Measurements from ENCODE around the gene XYLT1. TPM values are rescaled to one million over a fixed set of nuclear protein-coding genes. Genes with fewer than 3 reads are reported as not detected.

Gene XYLT1
- total RNA-seq, 1 experiment from 2014 or later: 12.5 TPM

GRCh38 chr16:17380613-17381012 is 90.1 kb downstream of the XYLT1 start:
- H3K4me1 Mint-ChIP-seq (ENCODE audit: low read depth, unreplicated experiment): peaks cover 7% of the 10 kb centered on the region
- H3K9me3 Mint-ChIP-seq (ENCODE audit: unreplicated experiment): no peaks in the 10 kb centered on the region
- H3K27me3 Mint-ChIP-seq (ENCODE audit: insufficient read depth, unreplicated experiment): no peaks in the 10 kb centered on the region
- CTCF ChIA-PET: no interaction called here
- Histone ChIP-seq H3K36me3 (ENCODE audit: control insufficient read depth, insufficient read depth, low read length) (no peaks in the 10 kb centered on the region), H3K27me3 (replicated peaks; ENCODE audit: control insufficient read depth, insufficient read depth, low read length) (no peaks in the 10 kb centered on the region), H3K9me3 (no peaks in the 10 kb centered on the region), H3K4me3 (ENCODE audit: low read depth, low read length) (no peak overlapping the region), H3K4me1 (no peaks in the 10 kb centered on the region)
- TF ChIP-seq, protein P1, sequence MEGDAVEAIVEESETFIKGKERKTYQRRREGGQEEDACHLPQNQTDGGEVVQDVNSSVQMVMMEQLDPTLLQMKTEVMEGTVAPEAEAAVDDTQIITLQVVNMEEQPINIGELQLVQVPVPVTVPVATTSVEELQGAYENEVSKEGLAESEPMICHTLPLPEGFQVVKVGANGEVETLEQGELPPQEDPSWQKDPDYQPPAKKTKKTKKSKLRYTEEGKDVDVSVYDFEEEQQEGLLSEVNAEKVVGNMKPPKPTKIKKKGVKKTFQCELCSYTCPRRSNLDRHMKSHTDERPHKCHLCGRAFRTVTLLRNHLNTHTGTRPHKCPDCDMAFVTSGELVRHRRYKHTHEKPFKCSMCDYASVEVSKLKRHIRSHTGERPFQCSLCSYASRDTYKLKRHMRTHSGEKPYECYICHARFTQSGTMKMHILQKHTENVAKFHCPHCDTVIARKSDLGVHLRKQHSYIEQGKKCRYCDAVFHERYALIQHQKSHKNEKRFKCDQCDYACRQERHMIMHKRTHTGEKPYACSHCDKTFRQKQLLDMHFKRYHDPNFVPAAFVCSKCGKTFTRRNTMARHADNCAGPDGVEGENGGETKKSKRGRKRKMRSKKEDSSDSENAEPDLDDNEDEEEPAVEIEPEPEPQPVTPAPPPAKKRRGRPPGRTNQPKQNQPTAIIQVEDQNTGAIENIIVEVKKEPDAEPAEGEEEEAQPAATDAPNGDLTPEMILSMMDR (IDR thresholded peaks at IDR 0.05; ENCODE audit: insufficient read depth in 1 of 2, low read depth in 1 of 2, low read length in 1 of 2, severe bottlenecking in 1 of 2, unreplicated experiment in 1 of 2): no peak
- no peak overlapping the region for H3K4me3 Mint-ChIP-seq (ENCODE audit: unreplicated experiment)
- intact Hi-C loops (cut with micrococcal nuclease; ENCODE audit: unreplicated experiment): loop anchor here (10.0 kb wide), 1 partner anchor 84 kb away; no protein-coding TSS in a partner anchor
- peaks cover 6% of the 10 kb centered on the region for H3K36me3 Mint-ChIP-seq (ENCODE audit: insufficient read depth, unreplicated experiment)
- no TSS peak for BruUV-seq (replicated peaks)
- POLR2A ChIA-PET: no interaction called here
- no peak overlapping the region for H3K27ac Mint-ChIP-seq (ENCODE audit: unreplicated experiment)
- no peak for DNase-seq

DNA sequence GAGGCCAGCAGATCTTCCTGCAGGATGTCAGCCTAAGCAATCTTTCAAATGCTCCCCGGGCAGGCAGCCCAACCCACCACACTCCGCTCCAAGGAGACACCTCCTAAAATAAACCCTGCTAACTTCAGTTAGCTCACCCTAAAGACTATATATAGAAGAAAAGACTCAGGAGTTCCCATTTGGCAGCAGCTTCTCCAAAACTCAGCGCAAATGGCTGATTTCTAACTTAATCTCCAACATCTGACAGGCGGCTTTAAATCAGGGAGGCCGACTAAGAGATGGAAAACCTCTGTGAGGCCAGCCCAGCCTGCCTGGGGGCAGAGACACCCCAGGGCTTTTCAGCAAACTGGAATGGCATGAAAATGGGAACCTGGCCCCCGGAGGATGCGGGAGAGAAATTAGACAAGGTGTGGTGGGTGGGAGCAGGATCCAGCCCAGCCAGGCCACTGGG is 91.6 kb downstream of the XYLT1 start:
- Histone ChIP-seq H3K9me3 (no peaks in the 10 kb centered on the region), H3K27me3 (replicated peaks; ENCODE audit: control insufficient read depth, insufficient read depth, low read length) (no peaks in the 10 kb centered on the region), H3K36me3 (ENCODE audit: control insufficient read depth, insufficient read depth, low read length) (no peaks in the 10 kb centered on the region), H3K4me1 (no peaks in the 10 kb centered on the region), H3K4me3 (ENCODE audit: low read depth, low read length) (no peak overlapping the region)
- TF ChIP-seq, protein P1 (IDR thresholded peaks at IDR 0.05; ENCODE audit: insufficient read depth in 1 of 2, low read depth in 1 of 2, low read length in 1 of 2, severe bottlenecking in 1 of 2, unreplicated experiment in 1 of 2): no peak
- ChIA-PET CTCF (no interaction called here), POLR2A (no interaction called here)
- no peak overlapping the region for H3K27ac Mint-ChIP-seq (ENCODE audit: unreplicated experiment)
- BruUV-seq (replicated peaks): no TSS peak
- peaks cover 7% of the 10 kb centered on the region for H3K4me1 Mint-ChIP-seq (ENCODE audit: low read depth, unreplicated experiment)
- H3K27me3 Mint-ChIP-seq (ENCODE audit: insufficient read depth, unreplicated experiment): no peaks in the 10 kb centered on the region
- no peak overlapping the region for H3K4me3 Mint-ChIP-seq (ENCODE audit: unreplicated experiment)
- peaks cover 6% of the 10 kb centered on the region for H3K36me3 Mint-ChIP-seq (ENCODE audit: insufficient read depth, unreplicated experiment)
- no peaks in the 10 kb centered on the region for H3K9me3 Mint-ChIP-seq (ENCODE audit: unreplicated experiment)
- no peak for DNase-seq
- intact Hi-C loops (cut with micrococcal nuclease; ENCODE audit: unreplicated experiment): no loop called here

DNA sequence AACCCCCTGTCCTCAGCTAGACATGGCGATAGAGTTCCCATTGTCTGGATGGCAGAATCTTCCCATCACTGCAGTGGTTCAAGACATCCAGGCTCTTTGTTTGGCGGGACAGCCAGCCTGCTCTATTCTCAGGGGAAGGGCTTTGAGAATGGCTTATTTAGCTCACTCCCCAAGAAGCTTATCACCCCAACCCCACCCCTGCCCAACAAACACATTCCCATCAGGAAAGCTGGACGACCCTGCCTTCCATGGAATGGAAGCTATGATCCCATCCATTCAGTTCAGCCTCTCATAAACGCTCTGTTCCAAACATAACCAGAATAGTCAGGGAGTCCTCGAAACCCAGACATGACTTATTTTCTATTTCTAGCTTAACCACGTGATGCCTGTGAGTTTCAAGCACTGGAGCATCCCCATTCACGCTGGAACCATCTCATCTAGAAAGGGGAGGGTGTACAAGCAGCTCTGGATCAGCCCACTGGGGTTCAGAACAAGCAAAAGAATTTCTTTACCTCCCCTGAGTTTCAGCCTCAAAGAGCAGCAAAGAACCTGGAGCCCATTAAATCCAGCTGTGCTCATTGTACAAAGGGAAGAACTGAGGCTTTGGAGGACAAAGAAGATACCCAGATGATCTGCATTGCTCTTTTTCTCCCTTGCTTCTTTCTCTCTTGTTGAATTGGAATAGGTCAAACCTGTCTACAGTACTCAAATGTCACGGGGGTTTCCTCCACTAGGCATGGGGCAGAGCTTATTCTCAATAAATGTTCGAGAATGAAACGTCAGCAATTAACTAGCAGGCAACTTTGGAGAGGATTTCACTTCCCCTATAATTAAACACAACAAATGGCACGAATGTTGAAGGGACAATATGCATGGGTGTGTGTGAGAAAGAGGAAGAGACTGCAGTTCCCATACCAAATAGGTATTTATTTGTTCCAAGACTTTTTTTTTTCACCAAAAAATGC is 93.1 kb downstream of the XYLT1 start:
- Mint-ChIP-seq H3K27ac (ENCODE audit: unreplicated experiment) (no peak overlapping the region), H3K4me1 (ENCODE audit: low read depth, unreplicated experiment) (no peaks in the 10 kb centered on the region), H3K4me3 (ENCODE audit: unreplicated experiment) (no peak overlapping the region), H3K27me3 (ENCODE audit: insufficient read depth, unreplicated experiment) (no peaks in the 10 kb centered on the region), H3K36me3 (ENCODE audit: insufficient read depth, unreplicated experiment) (no peaks in the 10 kb centered on the region), H3K9me3 (ENCODE audit: unreplicated experiment) (no peaks in the 10 kb centered on the region)
- H3K27me3 ChIP-seq (replicated peaks; ENCODE audit: control insufficient read depth, insufficient read depth, low read length): no peaks in the 10 kb centered on the region
- no peaks in the 10 kb centered on the region for H3K36me3 ChIP-seq (ENCODE audit: control insufficient read depth, insufficient read depth, low read length)
- BruUV-seq (replicated peaks): no TSS peak
- no peak overlapping the region for H3K4me3 ChIP-seq (ENCODE audit: low read depth, low read length)
- intact Hi-C loops (cut with micrococcal nuclease; ENCODE audit: unreplicated experiment): no loop called here
- H3K9me3 ChIP-seq: no peaks in the 10 kb centered on the region
- POLR2A ChIA-PET: no interaction called here
- TF ChIP-seq, protein P1 (IDR thresholded peaks at IDR 0.05; ENCODE audit: insufficient read depth in 1 of 2, low read depth in 1 of 2, low read length in 1 of 2, severe bottlenecking in 1 of 2, unreplicated experiment in 1 of 2): no peak
- CTCF ChIA-PET: no interaction called here
- no peaks in the 10 kb centered on the region for H3K4me1 ChIP-seq
- DNase-seq: no peak
